Stimulated activated CD4-positive, alpha-beta T cell treated with anti-CD3 and anti-CD28 coated beads, Interleukin-15, amount 100 ng/mL, for 24 hours (primary cell): ENCODE results near the gene SP1.
A peak's percentile ranks its signal among the peaks of the same experiment; 100 is the strongest.
"Not testable (repeated sequence)": the region's sequence is repeated elsewhere in the genome, so short reads cannot be mapped to it uniquely, and the experiment has no call there.

Experiments
- DNase-seq: peaks from one replicate; pipeline ENCODE4 v3.0.0-alpha.2; 2020

The SP1 gene

GRCh38 chr12:53414756-53415417 is 34.9 kb downstream of the SP1 start:
- DNase-seq, result no peak

GRCh38 chr12:53415752-53416389 is 35.9 kb downstream of the SP1 start:
- not testable (repeated sequence) for DNase-seq

- DNase-seq, result peak; percentile 21
Measured at GRCh38 chr12:53417291-53417816, 37.4 kb downstream of the SP1 start.

- DNase-seq, result no peak
Measured at GRCh38 chr12:53418221-53418620, 38.2 kb downstream of the SP1 start.

- DNase-seq, result no peak
Measured at GRCh38 chr12:53419756-53420155, 39.8 kb downstream of the SP1 start.

- not testable (repeated sequence) for DNase-seq
Measured at GRCh38 chr12:53422247-53422646, 42.3 kb downstream of the SP1 start.

GRCh38 chr12:53423597-53423996 is 43.6 kb downstream of the SP1 start, which contains the start of gene AMHR2:
Gene AMHR2 (plus strand): TSS chr12:53423855. CDS start chr12:53423935, 80 bp downstream.
- no peak for DNase-seq

- no peak for DNase-seq
Measured at GRCh38 chr12:53424626-53425514, 44.9 kb downstream of the SP1 start.

GRCh38 chr12:53425515-53426150 is 45.7 kb downstream of the SP1 start:
- no peak for DNase-seq

- DNase-seq, result peak; percentile 54
Measured at GRCh38 chr12:53427905-53428594, 48.1 kb downstream of the SP1 start.

- DNase-seq, result no peak
Measured at GRCh38 chr12:53428741-53429140, 48.8 kb downstream of the SP1 start.

- DNase-seq, result no peak
Measured at GRCh38 chr12:53430116-53430515, 50.1 kb downstream of the SP1 start.

- no peak for DNase-seq
Measured at GRCh38 chr12:53431187-53431586, 51.2 kb downstream of the SP1 start.

- not testable (repeated sequence) for DNase-seq
Measured at GRCh38 chr12:53435326-53435725, 55.4 kb downstream of the SP1 start.

- not testable (repeated sequence) for DNase-seq
Measured at GRCh38 chr12:53439582-53439981, 59.6 kb downstream of the SP1 start.

- peak; percentile 100 for DNase-seq
Measured at GRCh38 chr12:53441040-53441833, 61.3 kb downstream of the SP1 start, which contains the start of gene PRR13. Gene PRR13 (plus strand): TSS chr12:53441734. CDS start chr12:53442715, 981 bp downstream.

- no peak for DNase-seq
Measured at GRCh38 chr12:53443955-53444354, 64.0 kb downstream of the SP1 start.

GRCh38 chr12:53444593-53445325 is 64.8 kb downstream of the SP1 start:
- DNase-seq, result not testable (repeated sequence)

- no peak for DNase-seq
Measured at GRCh38 chr12:53450936-53451335, 71.0 kb downstream of the SP1 start.

- peak; percentile 98 for DNase-seq
Measured at GRCh38 chr12:53451661-53452158, 71.7 kb downstream of the SP1 start, which contains the start of gene PCBP2. Gene PCBP2 (plus strand): TSS chr12:53452102. CDS start chr12:53454801, 2,699 bp downstream.
